GM19193 (cell line): ENCODE measurements around the gene APOBEC4.

Source experiments
- POLR2A ChIP-seq: IDR thresholded peaks from 4 replicates; pipeline ENCODE4 v1.6.1; 2011; ENCODE audit not compliant: insufficient read depth, insufficient read length; ENCODE audit errors: extremely low read depth

The APOBEC4 gene

GRCh38 chr1:183596500-183596899, 56.6 kb downstream of the APOBEC4 start:
- TF ChIP-seq POLR2A = no peak
